ENCODE results near the gene WASL.

GRCh38 chr7:123649964-123650363, 98.8 kb downstream of the WASL start:
- no peak for TF ChIP-seq MAX (IDR thresholded peaks at IDR 0.05; ENCODE audit: low read depth, low read length)
- no peak for TF ChIP-seq RAD21 (IDR thresholded peaks at IDR 0.05; ENCODE audit: insufficient read depth, low read depth, low read length)
- TF ChIP-seq ESRRA (IDR thresholded peaks at IDR 0.05; ENCODE audit: low read length): no peak
- no peak for TF ChIP-seq FOXK2 (IDR thresholded peaks at IDR 0.05)
- TF ChIP-seq POLR2A (IDR thresholded peaks at IDR 0.05; ENCODE audit: low read depth, low read length): no peak
- no peak for TF ChIP-seq EZH2 (IDR thresholded peaks at IDR 0.05; ENCODE audit: borderline replicate concordance, control insufficient read depth, low read depth, low read length)
- TF ChIP-seq MYC (IDR thresholded peaks at IDR 0.05; ENCODE audit: insufficient read depth, insufficient read length, insufficient replicate concordance, low read length, severe bottlenecking): no peak
- no peak for TF ChIP-seq CHD2 (IDR thresholded peaks at IDR 0.05; ENCODE audit: borderline replicate concordance, low read depth, low read length)
